Measurements from ENCODE around the gene FAM168A.

FAM168A gene

DNA sequence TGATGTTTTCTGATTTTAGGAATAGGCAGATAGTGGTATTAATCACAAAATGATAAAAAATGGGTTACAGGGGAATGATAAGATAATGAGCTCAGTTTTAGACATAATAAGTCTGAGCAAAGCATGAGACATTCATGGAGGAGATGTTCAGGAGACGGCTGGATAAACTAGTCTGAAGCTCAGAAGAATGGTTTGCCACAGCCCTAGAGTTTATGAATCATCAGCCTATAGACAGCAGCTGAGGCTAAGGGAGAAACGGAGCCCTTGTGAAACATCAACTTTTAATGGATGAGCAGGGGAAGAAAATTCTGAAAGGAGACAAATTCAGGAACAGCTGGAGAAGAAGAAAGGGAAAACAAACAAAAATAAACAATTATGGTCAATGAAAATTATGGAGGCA is 134.6 kb downstream of the FAM168A start:
- TF ChIP-seq, protein P1, sequence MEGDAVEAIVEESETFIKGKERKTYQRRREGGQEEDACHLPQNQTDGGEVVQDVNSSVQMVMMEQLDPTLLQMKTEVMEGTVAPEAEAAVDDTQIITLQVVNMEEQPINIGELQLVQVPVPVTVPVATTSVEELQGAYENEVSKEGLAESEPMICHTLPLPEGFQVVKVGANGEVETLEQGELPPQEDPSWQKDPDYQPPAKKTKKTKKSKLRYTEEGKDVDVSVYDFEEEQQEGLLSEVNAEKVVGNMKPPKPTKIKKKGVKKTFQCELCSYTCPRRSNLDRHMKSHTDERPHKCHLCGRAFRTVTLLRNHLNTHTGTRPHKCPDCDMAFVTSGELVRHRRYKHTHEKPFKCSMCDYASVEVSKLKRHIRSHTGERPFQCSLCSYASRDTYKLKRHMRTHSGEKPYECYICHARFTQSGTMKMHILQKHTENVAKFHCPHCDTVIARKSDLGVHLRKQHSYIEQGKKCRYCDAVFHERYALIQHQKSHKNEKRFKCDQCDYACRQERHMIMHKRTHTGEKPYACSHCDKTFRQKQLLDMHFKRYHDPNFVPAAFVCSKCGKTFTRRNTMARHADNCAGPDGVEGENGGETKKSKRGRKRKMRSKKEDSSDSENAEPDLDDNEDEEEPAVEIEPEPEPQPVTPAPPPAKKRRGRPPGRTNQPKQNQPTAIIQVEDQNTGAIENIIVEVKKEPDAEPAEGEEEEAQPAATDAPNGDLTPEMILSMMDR (conservative IDR thresholded peaks at IDR 0.05; ENCODE audit: low read length): no peak
- peak; percentile 71 for DNase-seq (ENCODE audit: low read depth)
- no peak overlapping the region for H3K4me3 ChIP-seq (ENCODE audit: low read length)

DNA sequence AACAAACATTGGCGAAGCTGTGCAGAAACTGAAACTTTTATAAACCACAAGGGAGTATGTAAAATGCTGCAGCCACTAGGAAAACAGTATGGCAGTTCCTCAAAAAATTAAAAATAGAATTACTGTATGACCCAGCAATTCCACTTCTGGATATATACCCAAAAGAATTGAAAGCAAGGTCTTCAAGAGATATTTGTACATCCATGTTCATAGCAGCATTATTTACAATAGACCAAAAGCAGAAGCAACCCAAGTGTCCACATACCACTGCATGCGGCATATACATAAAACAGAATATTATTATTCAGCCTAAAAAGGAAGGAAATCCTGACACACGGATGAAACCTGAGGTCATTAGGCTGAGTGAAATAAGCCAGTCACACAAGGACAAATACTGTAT is 135.9 kb downstream of the FAM168A start:
- no peak overlapping the region for H3K4me3 ChIP-seq (ENCODE audit: low read length)
- no peak for DNase-seq (ENCODE audit: low read depth)
- TF ChIP-seq, protein P1 (conservative IDR thresholded peaks at IDR 0.05; ENCODE audit: low read length): no peak

DNA sequence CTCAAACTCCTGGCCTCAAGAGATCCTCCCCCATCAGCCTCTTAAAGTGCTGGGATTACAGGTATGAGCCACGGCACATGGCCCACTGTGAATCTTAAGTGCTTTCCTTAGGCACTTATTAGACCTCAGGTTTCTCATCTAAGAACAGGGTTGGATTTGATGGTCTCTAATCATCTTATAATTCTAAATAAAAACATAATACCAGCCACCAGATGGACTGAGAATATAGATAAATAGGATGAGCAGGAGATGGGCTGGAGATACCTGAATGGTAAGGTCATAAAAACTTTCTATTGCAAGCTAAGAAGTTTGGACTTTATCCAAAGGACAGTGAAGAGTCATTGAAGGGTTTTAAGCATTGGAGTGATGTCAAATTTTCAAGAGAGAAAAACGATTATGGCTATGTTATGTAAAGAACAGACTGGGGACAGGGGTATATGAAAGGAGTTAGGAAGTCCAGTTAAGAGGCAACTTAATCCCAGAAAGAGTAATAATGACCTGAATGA is 136.5 kb downstream of the FAM168A start:
- no peak overlapping the region for H3K4me3 ChIP-seq (ENCODE audit: low read length)
- TF ChIP-seq, protein P1 (conservative IDR thresholded peaks at IDR 0.05; ENCODE audit: low read length): no peak
- peak; percentile 9 for DNase-seq (ENCODE audit: low read depth)

DNA sequence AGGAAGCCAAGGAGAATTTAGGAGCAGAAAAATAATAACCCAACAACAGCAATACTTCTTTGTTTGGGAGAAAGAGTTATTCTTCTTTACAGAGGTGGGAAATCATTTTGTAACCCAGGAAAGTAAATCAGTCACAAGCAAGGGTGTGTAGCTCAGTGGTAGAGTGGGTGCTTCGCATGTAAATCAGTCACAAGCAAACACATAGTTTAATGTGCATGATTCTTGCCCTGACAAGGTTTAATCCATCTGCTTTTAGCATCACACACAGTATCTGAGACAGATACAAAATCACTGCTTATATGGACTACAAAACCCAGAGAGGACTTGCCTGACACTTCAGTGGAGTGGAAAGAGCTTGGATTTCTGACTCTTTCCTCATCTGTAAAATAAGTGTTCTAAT is 139.7 kb downstream of the FAM168A start:
- TF ChIP-seq, protein P1 (conservative IDR thresholded peaks at IDR 0.05; ENCODE audit: low read length): no peak
- no peak for DNase-seq (ENCODE audit: low read depth)
- H3K4me3 ChIP-seq (ENCODE audit: low read length): no peak overlapping the region

DNA sequence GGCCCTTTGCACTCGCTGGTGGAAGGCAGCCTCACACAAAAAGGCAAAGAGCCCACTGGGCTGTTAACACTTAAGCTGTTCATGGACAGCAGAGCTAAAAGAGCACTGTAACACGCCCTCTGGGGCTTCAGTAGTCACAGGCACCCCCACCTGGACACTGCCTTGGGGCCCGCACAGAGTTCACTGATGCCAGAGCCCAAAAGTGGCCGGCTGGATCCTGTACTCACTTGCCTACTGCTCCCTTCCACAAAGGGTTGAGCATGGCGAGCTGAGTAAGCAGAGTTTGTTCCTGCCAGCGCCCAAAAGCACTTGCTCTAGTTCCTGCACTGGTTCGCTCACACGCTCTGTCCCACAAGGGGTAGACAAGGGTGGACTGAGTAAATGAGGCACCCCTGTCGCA is 142.9 kb downstream of the FAM168A start:
- H3K4me3 ChIP-seq (ENCODE audit: low read length): no peak overlapping the region
- TF ChIP-seq, protein P1 (conservative IDR thresholded peaks at IDR 0.05; ENCODE audit: low read length): no peak
- no peak for DNase-seq (ENCODE audit: low read depth)

DNA sequence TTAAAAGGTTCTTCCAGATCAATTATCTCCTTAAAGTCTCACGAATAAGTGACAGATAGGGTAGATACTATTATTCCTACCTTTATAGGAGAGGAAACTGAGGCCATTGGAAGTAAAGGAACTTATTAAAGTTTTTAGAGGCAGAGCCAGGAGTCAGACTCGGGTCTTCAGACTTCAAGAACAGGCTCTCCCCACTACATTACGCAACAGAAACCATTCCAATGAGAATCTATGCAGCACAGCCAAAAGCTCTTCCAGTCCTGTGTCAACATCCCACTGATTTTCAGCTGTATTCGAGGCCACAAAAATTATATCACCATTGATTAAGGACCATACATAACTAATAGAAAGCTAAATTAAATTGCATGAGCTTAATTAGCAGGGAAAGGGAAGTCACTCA is 144.3 kb downstream of the FAM168A start:
- no peak overlapping the region for H3K4me3 ChIP-seq (ENCODE audit: low read length)
- TF ChIP-seq, protein P1 (conservative IDR thresholded peaks at IDR 0.05; ENCODE audit: low read length): no peak
- DNase-seq (ENCODE audit: low read depth): peak; percentile 62

DNA sequence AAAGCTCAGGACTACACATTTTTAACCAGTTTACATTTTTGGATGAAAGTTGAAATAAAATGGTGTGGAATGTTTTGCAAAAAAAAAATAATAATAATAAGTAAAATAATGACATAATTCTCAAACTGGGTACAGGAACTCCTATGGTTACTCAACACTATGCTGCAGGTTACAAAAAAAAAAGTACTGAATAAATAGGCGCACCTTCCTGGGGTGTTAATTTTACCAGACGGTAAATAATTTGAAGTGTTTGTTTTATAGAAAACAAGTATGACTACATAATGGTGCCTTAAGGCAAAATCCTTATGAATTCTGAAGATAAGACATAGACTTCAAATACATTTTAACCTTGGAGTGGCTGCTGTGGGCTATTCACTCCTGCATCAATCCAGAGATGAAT is 145.2 kb downstream of the FAM168A start:
- H3K4me3 ChIP-seq (ENCODE audit: low read length): no peak overlapping the region
- DNase-seq (ENCODE audit: low read depth): no peak
- TF ChIP-seq, protein P1 (conservative IDR thresholded peaks at IDR 0.05; ENCODE audit: low read length): no peak

Data from AG10803 (cell line).